HG02678 (cell line): ENCODE data around the gene SHROOM1.
"Not testable (repeated sequence)": the region's sequence is repeated elsewhere in the genome, so short reads cannot be mapped to it uniquely, and the experiment has no call there.

Experiments used
- ATAC-seq: cut with Tn5 transposase; IDR thresholded peaks from one replicate; pipeline ENCODE4 v1.9.1; 2021; ENCODE audit warnings: mild to moderate bottlenecking, moderate library complexity; ENCODE audit not compliant: unreplicated experiment

SHROOM1 gene

GRCh38 chr5:132812123-132812765 is 18.2 kb downstream of the SHROOM1 start:
- no peak for ATAC-seq

- no peak for ATAC-seq
These were observed 19.8 kb downstream of the SHROOM1 start for GRCh38 chr5:132810605-132811004.

- ATAC-seq, result no peak
These were observed 21.6 kb downstream of the SHROOM1 start for GRCh38 chr5:132808866-132809265.

- ATAC-seq, result no peak
These were observed 22.0 kb downstream of the SHROOM1 start for GRCh38 chr5:132808448-132808847.

- no peak for ATAC-seq
These were observed 23.1 kb downstream of the SHROOM1 start for GRCh38 chr5:132807163-132807838.

GRCh38 chr5:132806804-132807162 is 23.7 kb downstream of the SHROOM1 start:
- not testable (repeated sequence) for ATAC-seq

GRCh38 chr5:132805872-132806271 is 24.6 kb downstream of the SHROOM1 start:
- ATAC-seq, result not testable (repeated sequence)

GRCh38 chr5:132804219-132804618 is 26.2 kb downstream of the SHROOM1 start:
- ATAC-seq, result not testable (repeated sequence)

GRCh38 chr5:132802685-132803066 is 27.8 kb downstream of the SHROOM1 start:
- ATAC-seq, result not testable (repeated sequence)

- no peak for ATAC-seq
These were observed 28.3 kb downstream of the SHROOM1 start for GRCh38 chr5:132802044-132802684.

- no peak for ATAC-seq
These were observed 29.9 kb downstream of the SHROOM1 start for GRCh38 chr5:132800545-132800944.

GRCh38 chr5:132799392-132799791 is 31.1 kb downstream of the SHROOM1 start:
- no peak for ATAC-seq

GRCh38 chr5:132797651-132798050 is 32.8 kb downstream of the SHROOM1 start:
- no peak for ATAC-seq

GRCh38 chr5:132791026-132791425 is 39.4 kb downstream of the SHROOM1 start:
- ATAC-seq, result no peak

- no peak for ATAC-seq
These were observed 40.1 kb downstream of the SHROOM1 start for GRCh38 chr5:132790201-132790865.

- ATAC-seq, result no peak
These were observed 41.2 kb downstream of the SHROOM1 start for GRCh38 chr5:132788990-132789886.

GRCh38 chr5:132788508-132788907 is 41.9 kb downstream of the SHROOM1 start:
- ATAC-seq, result no peak

GRCh38 chr5:132787076-132787475 is 43.4 kb downstream of the SHROOM1 start:
- no peak for ATAC-seq

GRCh38 chr5:132785864-132786263 is 44.6 kb downstream of the SHROOM1 start:
- no peak for ATAC-seq

- no peak for ATAC-seq
These were observed 45.1 kb downstream of the SHROOM1 start for GRCh38 chr5:132785365-132785764.

GRCh38 chr5:132782101-132782500 is 48.3 kb downstream of the SHROOM1 start:
- ATAC-seq, result no peak
